HepG2 (cell line): ENCODE results near the gene TK1. TPM values are rescaled to one million over a fixed set of nuclear protein-coding genes. Genes with fewer than 3 reads are reported as not detected.

ENCODE experiments used
- ATAC-seq: fragments of 200-7000 bp; cut with Tn5 transposase; 3 replicates; pipeline ENCODE4 v1.9.1; 2020; ENCODE audit warnings: mild to moderate bottlenecking, moderate library complexity
- BruUV-seq: library from RNA; stranded (reverse); fragments of 400-500 nt; replicated peaks from 2 replicates; lab custom pipeline; 2021; lab: Mats Ljungman, UMichigan
- CTCF ChIA-PET: fragments of 300-600 bp; formaldehyde crosslinking; extraction: SDS; loops from one replicate; lab custom pipeline; 2021; ENCODE audit warnings: low total read pairs, inconsistent platforms, low intra/inter-chr PET ratio; lab: Yijun Ruan, JAX
- POLR2A ChIA-PET: fragments of 350-600 bp; sonication (Branson Sonifier 250); formaldehyde crosslinking; loops from one replicate; lab custom pipeline; 2020; ENCODE audit warnings: antibody characterized with exemption, inconsistent platforms; lab: Yijun Ruan, JAX
- DNase-seq: peaks from one replicate; pipeline ENCODE4 v3.0.0-alpha.2; 2015; ENCODE audit warnings: low spot score
- FAIRE-seq: peaks from 3 replicates; lab custom pipeline; 2011; peaks lifted over from hg19 to GRCh38; lab: Jason Lieb, UNC
- H2AFZ ChIP-seq: one replicate; pipeline ENCODE4 v1.6.1; 2011; ENCODE audit warnings: low read length, inconsistent platforms
- H3K27ac ChIP-seq: fragments of 300-600 bp; 3 replicates; pipeline ENCODE4 v1.8.0; 2011; ENCODE audit warnings: mixed run types, mild to moderate bottlenecking, mixed read lengths, low read length, inconsistent platforms; ENCODE audit not compliant: insufficient read depth; ENCODE audit errors: extremely low read length
- H3K27me3 ChIP-seq, 2 experiments: fragments of 200-600 bp in 1 of 2; 2 replicates in 1 of 2; 3 replicates in 1 of 2; pipeline versions ENCODE4 v1.6.0 to v1.8.0; 2011; ENCODE audit warnings: low read length in 2 of 2, mild to moderate bottlenecking in 2 of 2, moderate library complexity in 2 of 2, inconsistent platforms in 1 of 2; ENCODE audit not compliant: insufficient read depth in 2 of 2, control insufficient read depth in 1 of 2
- H3K36me3 ChIP-seq, 2 experiments: fragments of 200-600 bp in 1 of 2; replicated peaks in 1 of 2; 2 replicates in 1 of 2; 3 replicates in 1 of 2; pipeline versions ENCODE4 v1.5.1 to v1.8.0; 2011; ENCODE audit warnings: low read length in 2 of 2, inconsistent platforms in 1 of 2; ENCODE audit not compliant: insufficient read depth in 2 of 2, control insufficient read depth in 1 of 2
- H3K4me1 ChIP-seq: 2 replicates; pipeline ENCODE4 v1.5.1; 2012; ENCODE audit warnings: low read length, inconsistent platforms; ENCODE audit not compliant: insufficient read depth
- H3K4me2 ChIP-seq: 2 replicates; pipeline ENCODE4 v1.6.0; 2011; ENCODE audit warnings: low read depth, low read length, inconsistent platforms
- H3K4me3 ChIP-seq, 3 experiments: fragments of 200-600 bp in 1 of 3; sonication (generic), shearing (Covaris generic) in 1 of 3; replicated peaks in 1 of 3; 2 replicates each; pipeline ENCODE4 v1.5.1; 2011 to 2016; ENCODE audit warnings: low read length in 3 of 3, inconsistent platforms in 2 of 3, low read depth in 2 of 3, mild to moderate bottlenecking in 2 of 3, control low read depth in 1 of 3, mixed read lengths in 1 of 3; ENCODE audit not compliant: insufficient read depth in 1 of 3
- H3K79me2 ChIP-seq: one replicate; pipeline ENCODE4 v1.6.1; 2011; ENCODE audit warnings: low read length, inconsistent platforms; ENCODE audit not compliant: insufficient read depth
- H3K9ac ChIP-seq: 2 replicates; pipeline ENCODE4 v1.6.0; 2011; ENCODE audit warnings: mild to moderate bottlenecking, low read depth, low read length, inconsistent platforms; ENCODE audit not compliant: insufficient read depth
- H3K9me3 ChIP-seq: 2 replicates; pipeline ENCODE4 v1.5.1; 2012; ENCODE audit warnings: mild to moderate bottlenecking, low read length
- H4K20me1 ChIP-seq: 2 replicates; pipeline ENCODE4 v1.6.0; 2011; ENCODE audit warnings: inconsistent platforms, mild to moderate bottlenecking, low read length, moderate library complexity; ENCODE audit not compliant: insufficient read depth
- ARHGAP35 ChIP-seq: sonication (generic); formaldehyde crosslinking; IDR thresholded peaks from 2 replicates; pipeline ENCODE4 v1.9.0; 2022; ENCODE audit warnings: mild to moderate bottlenecking, inconsistent platforms, moderate library complexity, missing genetic modification reagents, borderline replicate concordance
- ATM ChIP-seq: fragments of 450-650 bp; IDR thresholded peaks from 2 replicates; pipeline ENCODE4 v1.7.1; 2017; ENCODE audit warnings: mild to moderate bottlenecking, borderline replicate concordance
- GABPB1 ChIP-seq: IDR thresholded peaks from 2 replicates; pipeline ENCODE4 v1.6.1; 2016; ENCODE audit warnings: mild to moderate bottlenecking, missing genetic modification reagents, moderate library complexity, missing compliant biosample characterization
- KLF11 ChIP-seq: IDR thresholded peaks from 2 replicates; pipeline ENCODE4 v1.6.1; 2016; ENCODE audit warnings: missing compliant biosample characterization
- KLF13 ChIP-seq: sonication (generic); formaldehyde crosslinking; IDR thresholded peaks from 2 replicates; pipeline ENCODE4 v1.4.0; 2020; ENCODE audit warnings: mild to moderate bottlenecking, missing genetic modification reagents
- MAFG ChIP-seq: sonication (generic); formaldehyde crosslinking; IDR thresholded peaks from 2 replicates; pipeline ENCODE4 v1.5.1; 2020; ENCODE audit warnings: mild to moderate bottlenecking, missing genetic modification reagents
- MAFK ChIP-seq, 2 experiments: IDR thresholded peaks in 1 of 2; conservative IDR thresholded peaks in 1 of 2; 2 replicates each; pipeline ENCODE4 v1.6.1; 2011; ENCODE audit warnings: improper control_type of control experiment in 2 of 2, low read length in 2 of 2
- NCOA5 ChIP-seq: sonication (generic); formaldehyde crosslinking; IDR thresholded peaks from 2 replicates; pipeline ENCODE4 v1.4.0; 2020; ENCODE audit warnings: missing genetic modification reagents
- NFRKB ChIP-seq: fragments of 450-650 bp; IDR thresholded peaks from 2 replicates; pipeline ENCODE4 v1.6.1; 2017
- PAX8 ChIP-seq: sonication (generic); formaldehyde crosslinking; IDR thresholded peaks from 2 replicates; pipeline ENCODE4 v1.8.0; 2022; ENCODE audit warnings: mild to moderate bottlenecking, missing genetic modification reagents, borderline replicate concordance
- PHF5A ChIP-seq: IDR thresholded peaks from one replicate; pipeline ENCODE4 v1.6.1; 2018; ENCODE audit warnings: low read depth, missing genetic modification reagents; ENCODE audit not compliant: unreplicated experiment
- POLR2A ChIP-seq, 2 experiments: IDR thresholded peaks; 2 replicates each; pipeline ENCODE4 v1.6.1; 2011; ENCODE audit warnings: low read depth in 2 of 2, low read length in 2 of 2, mild to moderate bottlenecking in 1 of 2, moderate library complexity in 1 of 2; ENCODE audit not compliant: insufficient read depth in 1 of 2
- REL ChIP-seq: sonication (generic); formaldehyde crosslinking; conservative IDR thresholded peaks from 2 replicates; pipeline ENCODE4 v1.8.0; 2022; ENCODE audit warnings: mild to moderate bottlenecking, missing genetic modification reagents, moderate library complexity
- ZKSCAN1 ChIP-seq: fragments of 150-350 bp; IDR thresholded peaks from 2 replicates; pipeline ENCODE4 v1.6.1; 2014; ENCODE audit warnings: low read length
- ZNF138 ChIP-seq: sonication (generic); formaldehyde crosslinking; IDR thresholded peaks from 2 replicates; pipeline ENCODE4 v1.5.0; 2020; ENCODE audit warnings: mild to moderate bottlenecking, low read depth, missing genetic modification reagents
- ZNF30 ChIP-seq: sonication (generic); formaldehyde crosslinking; IDR thresholded peaks from 2 replicates; pipeline ENCODE4 v1.5.0; 2020; ENCODE audit warnings: mild to moderate bottlenecking, missing genetic modification reagents
- WGBS: methylation state at CpG from one replicate; pipeline ENCODE4 v1.1.6; 2017; ENCODE audit warnings: low lambda C conversion rate; 5-methylcytosine and 5-hydroxymethylcytosine counted together
- in situ Hi-C: cut with HindIII; loops from 2 replicates; pipeline ENCODE4 v1.10.0; 2017; ENCODE audit warnings: low pct_unique_long_range_greater_than_20kb; ENCODE audit not compliant: extremely low pct_ligation_motif_present
- intact Hi-C: fragments of 100-400 bp; cut with micrococcal nuclease; formaldehyde crosslinking; loops from one replicate; pipeline ENCODE4 v1.10.0; 2022; ENCODE audit not compliant: unreplicated experiment
- polyA plus RNA-seq, 8 experiments: library from polyadenylated mRNA; depleted of rRNA in 3 of 8; stranded (reverse) in 7 of 8; unstranded in 1 of 8; fragments of >200 nt; fragmentation: Illumina TruSeq in 4 of 8; extraction: Trizol in 4 of 8; gene quantifications; 2 replicates each; pipeline versions ENCODE4 v1.2.1 to v1.2.3, GENCODE V29; 2011 to 2016; ENCODE audit warnings: low read depth in 4 of 8, missing spikeins in 1 of 8, mixed read lengths in 1 of 8; ENCODE audit not compliant: insufficient read depth in 1 of 8
- total RNA-seq, 5 experiments: library from RNA; depleted of rRNA; stranded (reverse); fragments of >200 nt; fragmentation: Illumina TruSeq; extraction: Trizol; gene quantifications; 2 replicates each; pipeline ENCODE4 v1.2.3, GENCODE V29; 2016; ENCODE audit warnings: low read depth in 1 of 5
- TF ChIP-seq, protein P1 (sequence below): sonication (generic); formaldehyde crosslinking; conservative IDR thresholded peaks from 2 replicates; pipeline ENCODE4 v1.4.0; 2020; ENCODE audit warnings: missing genetic modification reagents
- TF ChIP-seq, protein P2 (sequence below): IDR thresholded peaks from 2 replicates; pipeline ENCODE4 v1.6.1; 2016; ENCODE audit warnings: missing compliant biosample characterization, missing genetic modification reagents, borderline replicate concordance

Gene TK1
- total and polyA plus RNA-seq, 2 of the 13 experiments (the other 11 are each of a cell fraction or from before 2014, with no cell fraction given) = 45.0 to 96.0 TPM

DNA sequence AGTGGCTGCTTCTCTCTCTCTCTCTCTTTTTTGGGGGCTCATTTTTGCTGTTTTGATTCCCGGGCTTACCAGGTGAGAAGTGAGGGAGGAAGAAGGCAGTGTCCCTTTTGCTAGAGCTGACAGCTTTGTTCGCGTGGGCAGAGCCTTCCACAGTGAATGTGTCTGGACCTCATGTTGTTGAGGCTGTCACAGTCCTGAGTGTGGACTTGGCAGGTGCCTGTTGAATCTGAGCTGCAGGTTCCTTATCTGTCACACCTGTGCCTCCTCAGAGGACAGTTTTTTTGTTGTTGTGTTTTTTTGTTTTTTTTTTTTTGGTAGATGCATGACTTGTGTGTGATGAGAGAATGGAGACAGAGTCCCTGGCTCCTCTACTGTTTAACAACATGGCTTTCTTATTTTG, 36.9 kb upstream of the TK1 start:
- Histone ChIP-seq H3K4me1 (no peaks in the 10 kb centered on the region), H3K27me3 (peaks cover 2 to 11% of the 10 kb centered on the region in 2 experiments; a peak in 4 of 5 replicates), H3K4me2 (no peak overlapping the region), H3K9me3 (no peaks in the 10 kb centered on the region), H4K20me1 (no peaks in the 10 kb centered on the region), H2AFZ (no peak overlapping the region), H3K4me3 (no peak overlapping the region), H3K36me3 (peaks cover 24 to 46% of the 10 kb centered on the region in 2 experiments), H3K79me2 (peaks cover 3% of the 10 kb centered on the region), H3K27ac (no peak overlapping the region), H3K9ac (no peak overlapping the region)
- WGBS = 91% methylated on average over 3 of the region's 3 CpGs
- TF ChIP-seq NFRKB (no peak), POLR2A (IDR thresholded peaks at IDR 0.05; ENCODE audit: insufficient read depth in 1 of 2, low read depth in 2 of 2, low read length in 2 of 2) (0 out of 4 replicates have a peak, but pooled peaks of 1 of the 2 experiments have one; percentile 40)
- ChIA-PET POLR2A (no interaction called here), CTCF (no interaction called here)
- no peak for FAIRE-seq
- in situ Hi-C loops (no loop called here), intact Hi-C loops (no loop called here)
- BruUV-seq = no TSS peak
- no peak for DNase-seq
- ATAC-seq = no peak

DNA sequence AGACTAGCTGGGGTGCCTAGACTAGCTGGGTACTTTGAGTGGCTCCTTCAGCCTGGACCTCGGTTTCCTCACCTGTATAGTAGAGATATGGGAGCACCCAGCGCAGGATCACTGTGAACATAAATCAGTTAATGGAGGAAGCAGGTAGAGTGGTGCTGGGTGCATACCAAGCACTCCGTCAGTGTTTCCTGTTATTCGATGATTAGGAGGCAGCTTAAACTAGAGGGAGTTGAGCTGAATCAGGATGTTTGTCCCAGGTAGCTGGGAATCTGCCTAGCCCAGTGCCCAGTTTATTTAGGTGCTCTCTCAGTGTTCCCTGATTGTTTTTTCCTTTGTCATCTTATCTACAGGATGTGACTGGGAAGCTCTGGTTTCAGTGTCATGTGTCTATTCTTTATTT, 36.2 kb upstream of the TK1 start:
- intact Hi-C loops (no loop called here), in situ Hi-C loops (no loop called here)
- Histone ChIP-seq H2AFZ (no peak overlapping the region), H4K20me1 (no peaks in the 10 kb centered on the region), H3K4me2 (no peak overlapping the region), H3K27ac (no peak overlapping the region), H3K4me1 (no peaks in the 10 kb centered on the region), H3K79me2 (peaks cover 3% of the 10 kb centered on the region), H3K4me3 (no peak overlapping the region), H3K36me3 (peaks cover 26 to 48% of the 10 kb centered on the region in 2 experiments), H3K27me3 (peaks cover 2 to 5% of the 10 kb centered on the region in 2 experiments; a peak in 2 of 5 replicates), H3K9me3 (no peaks in the 10 kb centered on the region), H3K9ac (no peak overlapping the region)
- BruUV-seq = no TSS peak
- WGBS = 100% methylated on average over 4 of the region's 4 CpGs
- TF ChIP-seq ZNF138 (CRISPR knock-in tag) (no peak), MAFK (conservative IDR thresholded peaks at IDR 0.05 in 1 of 2, IDR thresholded peaks at IDR 0.05 in 1 of 2; ENCODE audit: low read length in 2 of 2) (no peak), ZNF30 (CRISPR knock-in tag) (no peak), ATM (no peak), PHF5A (no peak), GABPB1 (CRISPR knock-in tag) (no peak), NCOA5 (CRISPR knock-in tag) (no peak), KLF11 (no peak), ZKSCAN1 (no peak), ARHGAP35 (no peak), PAX8 (no peak), REL (CRISPR knock-in tag) (no peak), KLF13 (CRISPR knock-in tag) (no peak), MAFG (CRISPR knock-in tag) (no peak)
- TF ChIP-seq, protein P1, sequence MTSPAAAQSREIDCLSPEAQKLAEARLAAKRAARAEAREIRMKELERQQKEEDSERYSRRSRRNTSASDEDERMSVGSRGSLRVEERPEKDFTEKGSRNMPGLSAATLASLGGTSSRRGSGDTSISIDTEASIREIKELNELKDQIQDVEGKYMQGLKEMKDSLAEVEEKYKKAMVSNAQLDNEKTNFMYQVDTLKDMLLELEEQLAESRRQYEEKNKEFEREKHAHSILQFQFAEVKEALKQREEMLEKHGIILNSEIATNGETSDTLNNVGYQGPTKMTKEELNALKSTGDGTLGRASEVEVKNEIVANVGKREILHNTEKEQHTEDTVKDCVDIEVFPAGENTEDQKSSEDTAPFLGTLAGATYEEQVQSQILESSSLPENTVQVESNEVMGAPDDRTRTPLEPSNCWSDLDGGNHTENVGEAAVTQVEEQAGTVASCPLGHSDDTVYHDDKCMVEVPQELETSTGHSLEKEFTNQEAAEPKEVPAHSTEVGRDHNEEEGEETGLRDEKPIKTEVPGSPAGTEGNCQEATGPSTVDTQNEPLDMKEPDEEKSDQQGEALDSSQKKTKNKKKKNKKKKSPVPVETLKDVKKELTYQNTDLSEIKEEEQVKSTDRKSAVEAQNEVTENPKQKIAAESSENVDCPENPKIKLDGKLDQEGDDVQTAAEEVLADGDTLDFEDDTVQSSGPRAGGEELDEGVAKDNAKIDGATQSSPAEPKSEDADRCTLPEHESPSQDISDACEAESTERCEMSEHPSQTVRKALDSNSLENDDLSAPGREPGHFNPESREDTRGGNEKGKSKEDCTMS (CRISPR knock-in tag) = no peak
- TF ChIP-seq, protein P2, sequence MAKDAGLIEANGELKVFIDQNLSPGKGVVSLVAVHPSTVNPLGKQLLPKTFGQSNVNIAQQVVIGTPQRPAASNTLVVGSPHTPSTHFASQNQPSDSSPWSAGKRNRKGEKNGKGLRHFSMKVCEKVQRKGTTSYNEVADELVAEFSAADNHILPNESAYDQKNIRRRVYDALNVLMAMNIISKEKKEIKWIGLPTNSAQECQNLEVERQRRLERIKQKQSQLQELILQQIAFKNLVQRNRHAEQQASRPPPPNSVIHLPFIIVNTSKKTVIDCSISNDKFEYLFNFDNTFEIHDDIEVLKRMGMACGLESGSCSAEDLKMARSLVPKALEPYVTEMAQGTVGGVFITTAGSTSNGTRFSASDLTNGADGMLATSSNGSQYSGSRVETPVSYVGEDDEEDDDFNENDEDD (CRISPR knock-in tag) = no peak
- CTCF ChIA-PET = no interaction called here
- DNase-seq (no peak), FAIRE-seq (no peak), ATAC-seq (no peak)
- POLR2A ChIA-PET = no interaction called here
